ENCODE data around the gene ARHGAP29. TPM values are rescaled to one million over a fixed set of nuclear protein-coding genes. Genes with fewer than 3 reads are reported as not detected.
A peak's percentile ranks its signal among the peaks of the same experiment; 100 is the strongest.

The ARHGAP29 gene
- total RNA-seq, 4 donors from 2014 or later, result 4.1 to 8.9 (median 5.4) TPM

- peaks cover 87% of the 10 kb centered on the region for H3K27me3 ChIP-seq
- in situ Hi-C loops (cut with MboI; ENCODE audit: low pct_ligation_motif_present in 1 of 4, low pct_unique_long_range_greater_than_20kb in 1 of 4, low sequenced_read_pairs in 3 of 4) (loop anchor here in 1 of 4 donors (25.0 kb wide), 1 partner anchor 174 kb away; no protein-coding TSS in a partner anchor), intact Hi-C loops (cut with DNase I; ENCODE audit: low total_unique reads) (loop anchor here (10.0 kb wide), 1 partner anchor 172 kb away; no protein-coding TSS in a partner anchor)
- H3K27ac ChIP-seq, result peak overlapping the region; percentile 77 to 81 (median 78)
- peak; percentile 40 for DNase-seq
- peaks cover 0 to 18% (median 7%) of the 10 kb centered on the region in 4 donors for H3K4me1 ChIP-seq
- H3K9me3 ChIP-seq, result no peaks in the 10 kb centered on the region
- no peaks in the 10 kb centered on the region for H3K36me3 ChIP-seq
- WGBS, 2 donors (ENCODE audit: low coverage in 1 of 2), result 0 to 4% methylated on average over 6 to 39 of the region's 39 CpGs
- H3K4me3 ChIP-seq, result peak overlapping the region; percentile 62 to 85 (median 68)
- TF ChIP-seq POLR2A (IDR thresholded peaks at IDR 0.05) (no peak), CTCF (IDR thresholded peaks at IDR 0.05) (peak in 1 of 5 experiments; percentile 16)
These were observed 624 bp downstream of the ARHGAP29 start for GRCh38 chr1:94236630-94237290.

- H3K36me3 ChIP-seq, result no peaks in the 10 kb centered on the region
- peaks cover 88% of the 10 kb centered on the region for H3K27me3 ChIP-seq
- H3K4me1 ChIP-seq, result peaks cover 0 to 18% (median 7%) of the 10 kb centered on the region in 4 donors
- TF ChIP-seq POLR2A (IDR thresholded peaks at IDR 0.05), result no peak
- TF ChIP-seq EP300 (IDR thresholded peaks at IDR 0.05; ENCODE audit: low read depth), result no peak
- TF ChIP-seq POLR2AphosphoS5 (IDR thresholded peaks at IDR 0.05), result no peak
- no peak for TF ChIP-seq CTCF (IDR thresholded peaks at IDR 0.05)
- H3K4me3 ChIP-seq, result peak overlapping the region in 3 of 4 donors; percentile 68 to 85 (median 69)
- intact Hi-C loops (cut with DNase I; ENCODE audit: low total_unique reads) (loop anchor here (10.0 kb wide), 1 partner anchor 171 kb away; no protein-coding TSS in a partner anchor), in situ Hi-C loops (cut with MboI; ENCODE audit: low pct_ligation_motif_present in 1 of 4, low pct_unique_long_range_greater_than_20kb in 1 of 4, low sequenced_read_pairs in 3 of 4) (loop anchor here in 1 of 4 donors (25.0 kb wide), 1 partner anchor 174 kb away; no protein-coding TSS in a partner anchor)
- DNase-seq, result no peak
- 5 to 8% methylated on average over 5 to 6 of the region's 6 CpGs for WGBS, 2 donors (ENCODE audit: low coverage in 1 of 2)
- H3K9me3 ChIP-seq, result no peaks in the 10 kb centered on the region
- H3K27ac ChIP-seq, result peak overlapping the region; percentile 77 to 81 (median 78)
These were observed 1.3 kb downstream of the ARHGAP29 start for GRCh38 chr1:94236013-94236491.

GRCh38 chr1:94235189-94236012 is 2.0 kb downstream of the ARHGAP29 start:
- 34 to 35% methylated on average over 8 to 9 of the region's 9 CpGs for WGBS, 2 donors (ENCODE audit: low coverage in 1 of 2)
- Histone ChIP-seq H3K4me3 (peak overlapping the region in 2 of 4 donors; percentile 69 to 85), H3K36me3 (no peaks in the 10 kb centered on the region), H3K4me1 (peaks cover 0 to 18% (median 7%) of the 10 kb centered on the region in 4 donors), H3K9me3 (no peaks in the 10 kb centered on the region), H3K27me3 (peaks cover 82% of the 10 kb centered on the region), H3K27ac (peak overlapping the region; percentile 77 to 81 (median 78))
- in situ Hi-C loops (cut with MboI; ENCODE audit: low pct_ligation_motif_present in 1 of 4, low pct_unique_long_range_greater_than_20kb in 1 of 4, low sequenced_read_pairs in 3 of 4) (loop anchor here in 1 of 4 donors (25.0 kb wide), 1 partner anchor 173 kb away; no protein-coding TSS in a partner anchor), intact Hi-C loops (cut with DNase I; ENCODE audit: low total_unique reads) (loop anchor here (10.0 kb wide), 1 partner anchor 171 kb away; no protein-coding TSS in a partner anchor)
- DNase-seq, result no peak
- TF ChIP-seq POLR2AphosphoS5 (IDR thresholded peaks at IDR 0.05) (no peak), EP300 (IDR thresholded peaks at IDR 0.05; ENCODE audit: low read depth) (no peak), CTCF (IDR thresholded peaks at IDR 0.05) (no peak), POLR2A (IDR thresholded peaks at IDR 0.05) (no peak)

- intact Hi-C loops (cut with DNase I; ENCODE audit: low total_unique reads) (loop anchor here (10.0 kb wide), 1 partner anchor 170 kb away; no protein-coding TSS in a partner anchor), in situ Hi-C loops (cut with MboI; ENCODE audit: low pct_ligation_motif_present in 1 of 4, low pct_unique_long_range_greater_than_20kb in 1 of 4, low sequenced_read_pairs in 3 of 4) (loop anchor here in 1 of 4 donors (25.0 kb wide), 1 partner anchor 172 kb away; no protein-coding TSS in a partner anchor)
- peaks cover 0 to 18% (median 7%) of the 10 kb centered on the region in 4 donors for H3K4me1 ChIP-seq
- TF ChIP-seq CTCF (IDR thresholded peaks at IDR 0.05), result no peak
- no peak for TF ChIP-seq EP300 (IDR thresholded peaks at IDR 0.05; ENCODE audit: low read depth)
- no peak for TF ChIP-seq POLR2AphosphoS5 (IDR thresholded peaks at IDR 0.05)
- no peak for TF ChIP-seq POLR2A (IDR thresholded peaks at IDR 0.05)
- DNase-seq, result no peak
- H3K36me3 ChIP-seq, result no peaks in the 10 kb centered on the region
- peaks cover 74% of the 10 kb centered on the region for H3K27me3 ChIP-seq
- WGBS, 2 donors (ENCODE audit: low coverage in 1 of 2), result 18 to 58% methylated on average over 1 of the region's 1 CpG
- no peak overlapping the region for H3K27ac ChIP-seq
- H3K4me3 ChIP-seq, result no peak overlapping the region
- H3K9me3 ChIP-seq, result no peaks in the 10 kb centered on the region
These were observed 2.8 kb downstream of the ARHGAP29 start for GRCh38 chr1:94234615-94235014.
